Mucosa of descending colon (tissue), 3 donors: ENCODE measurements around the gene PDE3B. TPM values are rescaled to one million over a fixed set of nuclear protein-coding genes. Genes with fewer than 3 reads are reported as not detected.
"Not testable (repeated sequence)": the region's sequence is repeated elsewhere in the genome, so short reads cannot be mapped to it uniquely, and the experiment has no call there.

Experiments used
- ATAC-seq: fragments of 200-7000 bp; cut with Tn5 transposase; one replicate; pipeline ENCODE4 v1.9.1; 2020; ENCODE audit warnings: mild to moderate bottlenecking, moderate library complexity
- DNase-seq, 3 donors: peaks; one replicate each; pipeline ENCODE4 v3.0.0-alpha.2; 2020
- H3K36me3 ChIP-seq: fragments of 200-600 bp; one replicate; pipeline ENCODE4 v1.8.0; 2021; ENCODE audit warnings: low read depth, mild to moderate bottlenecking
- H3K4me1 ChIP-seq: fragments of 200-600 bp; one replicate; pipeline ENCODE4 v1.8.0; 2021; ENCODE audit warnings: low read depth, mild to moderate bottlenecking
- H3K4me3 ChIP-seq: fragments of 200-600 bp; one replicate; pipeline ENCODE4 v1.8.0; 2021; ENCODE audit warnings: mild to moderate bottlenecking
- H3K9me3 ChIP-seq: fragments of 200-600 bp; one replicate; pipeline ENCODE4 v1.8.0; 2021; ENCODE audit warnings: mild to moderate bottlenecking
- intact Hi-C, 2 donors: fragments of 100-400 bp; cut with DNase I in 1 of 2; cut with micrococcal nuclease in 1 of 2; formaldehyde crosslinking; loops; one replicate each; pipeline versions ENCODE4 v1.11.0 to v1.11.1; 2022; cut with DNase I, micrococcal nuclease
- total RNA-seq, 3 donors: library from RNA; stranded (reverse); fragmentation: NEBNext Ultra II Directional in 2 of 3; extraction: Animal tissue kit (Norgen Biotek cat#: 25700) in 2 of 3; gene quantifications; one replicate each; pipeline versions ENCODE4 v1.2.1 to v1.2.4, GENCODE V29; 2021 to 2023
- TF ChIP-seq, protein P1 (sequence below): fragments of 200-600 bp; IDR thresholded peaks from one replicate; pipeline ENCODE4 v1.8.0; 2022; ENCODE audit warnings: antibody characterized with exemption, mild to moderate bottlenecking
- donor health status: DM: no; HTN: no; CAD: no; lungs with moderate emphysema.
- donor health status: DM: no; HTN: no; CAD: no.
- donor health status: DM: no; HTN: yes; CAD: no.

Gene PDE3B
- total RNA-seq, 3 donors from 2014 or later, result 22.4 to 47.0 (median 25.9) TPM

GRCh38 chr11:14748090-14748489, 104.5 kb downstream of the PDE3B start:
- intact Hi-C loops, result no loop called here
- Histone ChIP-seq H3K36me3 (no peaks in the 10 kb centered on the region), H3K4me3 (no peak overlapping the region), H3K9me3 (no peaks in the 10 kb centered on the region), H3K4me1 (peaks cover 4% of the 10 kb centered on the region)
- DNase-seq (no peak), ATAC-seq (no peak)
- TF ChIP-seq, protein P1, sequence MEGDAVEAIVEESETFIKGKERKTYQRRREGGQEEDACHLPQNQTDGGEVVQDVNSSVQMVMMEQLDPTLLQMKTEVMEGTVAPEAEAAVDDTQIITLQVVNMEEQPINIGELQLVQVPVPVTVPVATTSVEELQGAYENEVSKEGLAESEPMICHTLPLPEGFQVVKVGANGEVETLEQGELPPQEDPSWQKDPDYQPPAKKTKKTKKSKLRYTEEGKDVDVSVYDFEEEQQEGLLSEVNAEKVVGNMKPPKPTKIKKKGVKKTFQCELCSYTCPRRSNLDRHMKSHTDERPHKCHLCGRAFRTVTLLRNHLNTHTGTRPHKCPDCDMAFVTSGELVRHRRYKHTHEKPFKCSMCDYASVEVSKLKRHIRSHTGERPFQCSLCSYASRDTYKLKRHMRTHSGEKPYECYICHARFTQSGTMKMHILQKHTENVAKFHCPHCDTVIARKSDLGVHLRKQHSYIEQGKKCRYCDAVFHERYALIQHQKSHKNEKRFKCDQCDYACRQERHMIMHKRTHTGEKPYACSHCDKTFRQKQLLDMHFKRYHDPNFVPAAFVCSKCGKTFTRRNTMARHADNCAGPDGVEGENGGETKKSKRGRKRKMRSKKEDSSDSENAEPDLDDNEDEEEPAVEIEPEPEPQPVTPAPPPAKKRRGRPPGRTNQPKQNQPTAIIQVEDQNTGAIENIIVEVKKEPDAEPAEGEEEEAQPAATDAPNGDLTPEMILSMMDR, result no peak

DNA sequence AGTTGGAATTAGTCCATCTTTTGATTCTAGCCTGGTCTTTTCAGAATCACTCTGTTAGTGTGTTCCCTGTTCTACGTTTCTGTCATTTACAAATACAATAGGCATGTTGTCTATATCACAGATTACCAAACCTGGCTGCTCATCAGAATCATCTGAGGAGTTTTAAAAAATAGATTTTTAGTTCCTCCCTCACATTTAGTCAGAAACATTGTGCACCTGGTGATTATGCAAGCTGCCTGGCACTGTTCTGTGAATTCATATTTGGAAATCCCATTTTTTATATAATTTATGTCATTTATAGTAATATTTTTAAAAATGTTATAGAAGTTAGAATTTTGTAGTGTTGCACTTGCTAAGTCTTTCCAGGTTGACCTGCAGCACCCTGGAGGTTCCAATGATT, 107.3 kb downstream of the PDE3B start:
- Histone ChIP-seq H3K4me3 (no peak overlapping the region), H3K4me1 (peaks cover 4% of the 10 kb centered on the region), H3K36me3 (no peaks in the 10 kb centered on the region), H3K9me3 (no peaks in the 10 kb centered on the region)
- TF ChIP-seq, protein P1, result no peak
- DNase-seq (no peak), ATAC-seq (no peak)
- intact Hi-C loops, result no loop called here

- TF ChIP-seq, protein P1, result no peak
- ATAC-seq, result no peak
- DNase-seq, result no peak
- Histone ChIP-seq H3K4me1 (peaks cover 4% of the 10 kb centered on the region), H3K36me3 (no peaks in the 10 kb centered on the region), H3K4me3 (no peak overlapping the region), H3K9me3 (no peaks in the 10 kb centered on the region)
- intact Hi-C loops, result no loop called here
These were observed 108.4 kb downstream of the PDE3B start for GRCh38 chr11:14751975-14752407.

GRCh38 chr11:14755140-14755539, 111.5 kb downstream of the PDE3B start:
- no peaks in the 10 kb centered on the region for H3K9me3 ChIP-seq
- no peak for DNase-seq
- ATAC-seq, result no peak
- TF ChIP-seq, protein P1, result no peak
- intact Hi-C loops, result no loop called here
- no peak overlapping the region for H3K4me3 ChIP-seq
- H3K36me3 ChIP-seq, result no peaks in the 10 kb centered on the region
- H3K4me1 ChIP-seq, result no peaks in the 10 kb centered on the region

DNA sequence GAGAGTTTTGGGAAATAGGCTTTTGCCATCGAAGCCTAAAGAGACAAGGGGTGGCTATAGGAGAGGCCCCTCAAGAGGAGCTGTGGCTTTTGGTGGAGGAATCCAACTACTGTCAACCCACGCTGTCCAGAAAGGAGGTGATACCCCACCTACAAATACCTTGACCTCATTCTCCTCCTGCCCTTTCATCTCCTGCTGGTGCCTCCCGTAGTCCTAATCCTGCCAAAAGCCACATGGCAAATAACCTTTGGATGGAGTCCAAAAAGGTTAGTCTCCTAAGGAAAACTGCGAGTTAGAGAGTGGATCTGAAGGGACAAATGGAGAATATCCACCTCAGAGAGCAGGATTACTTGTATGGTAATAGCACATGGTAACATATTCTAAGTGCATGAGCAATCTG, 112.7 kb downstream of the PDE3B start:
- Histone ChIP-seq H3K36me3 (no peaks in the 10 kb centered on the region), H3K9me3 (no peaks in the 10 kb centered on the region), H3K4me1 (no peaks in the 10 kb centered on the region), H3K4me3 (no peak overlapping the region)
- ATAC-seq (no peak), DNase-seq (no peak)
- intact Hi-C loops, result no loop called here
- TF ChIP-seq, protein P1, result no peak

DNA sequence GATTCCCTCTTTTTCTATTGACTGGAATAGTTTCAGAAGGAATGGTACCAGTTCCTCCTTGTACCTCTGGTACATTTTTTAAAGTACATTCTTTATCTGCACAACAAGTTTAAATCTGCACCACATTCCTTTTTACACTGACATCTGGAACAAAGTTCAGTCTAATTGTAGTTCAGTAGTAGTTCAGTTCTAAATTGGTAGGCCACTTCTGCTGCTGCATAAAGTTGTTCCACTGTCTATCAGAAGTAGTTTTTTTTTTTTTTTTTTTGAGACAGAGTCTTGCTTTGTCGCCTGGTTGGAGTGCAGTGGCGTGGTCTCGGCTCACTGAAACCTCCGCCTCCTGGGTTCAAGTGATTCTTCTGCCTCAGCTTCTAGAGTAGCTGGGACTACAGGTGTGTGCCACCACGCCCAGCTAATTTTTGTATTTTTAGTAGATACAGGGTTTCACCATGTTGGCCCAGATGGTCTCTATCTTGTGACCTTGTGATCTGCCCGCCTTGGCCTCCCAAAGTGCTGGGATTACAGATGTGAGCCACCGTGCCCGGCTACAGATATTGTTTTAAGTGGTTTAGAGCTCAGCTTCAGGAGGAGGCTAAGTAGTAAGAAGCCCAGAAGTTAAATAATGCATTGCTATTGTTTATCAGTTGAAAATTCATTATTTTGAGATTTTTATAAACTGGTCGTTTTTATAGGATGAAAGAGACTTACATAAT, 115.9 kb downstream of the PDE3B start:
- H3K4me3 ChIP-seq, ATAC-seq, H3K36me3 ChIP-seq, H3K4me1 ChIP-seq, H3K9me3 ChIP-seq, intact Hi-C loops, DNase-seq: not testable (repeated sequence)
